HepG2 (cell line): Measurements from ENCODE around the gene FHIP1B. TPM values are rescaled to one million over a fixed set of nuclear protein-coding genes. Genes with fewer than 3 reads are reported as not detected.

Experiments
- ATAC-seq: fragments of 200-7000 bp; cut with Tn5 transposase; 3 replicates; pipeline ENCODE4 v1.9.1; 2020; ENCODE audit warnings: mild to moderate bottlenecking, moderate library complexity
- BruUV-seq: library from RNA; stranded (reverse); fragments of 400-500 nt; replicated peaks from 2 replicates; lab custom pipeline; 2021; lab: Mats Ljungman, UMichigan
- CTCF ChIA-PET: fragments of 300-600 bp; formaldehyde crosslinking; extraction: SDS; loops from one replicate; lab custom pipeline; 2021; ENCODE audit warnings: low total read pairs, inconsistent platforms, low intra/inter-chr PET ratio; lab: Yijun Ruan, JAX
- POLR2A ChIA-PET: fragments of 350-600 bp; sonication (Branson Sonifier 250); formaldehyde crosslinking; loops from one replicate; lab custom pipeline; 2020; ENCODE audit warnings: antibody characterized with exemption, inconsistent platforms; lab: Yijun Ruan, JAX
- DNase-seq: peaks from one replicate; pipeline ENCODE4 v3.0.0-alpha.2; 2015; ENCODE audit warnings: low spot score
- FAIRE-seq: peaks from 3 replicates; lab custom pipeline; 2011; peaks lifted over from hg19 to GRCh38; lab: Jason Lieb, UNC
- H2AFZ ChIP-seq: one replicate; pipeline ENCODE4 v1.6.1; 2011; ENCODE audit warnings: low read length, inconsistent platforms
- H3K27ac ChIP-seq: fragments of 300-600 bp; 3 replicates; pipeline ENCODE4 v1.8.0; 2011; ENCODE audit warnings: mixed run types, mild to moderate bottlenecking, mixed read lengths, low read length, inconsistent platforms; ENCODE audit not compliant: insufficient read depth; ENCODE audit errors: extremely low read length
- H3K27me3 ChIP-seq, 2 experiments: fragments of 200-600 bp in 1 of 2; 2 replicates in 1 of 2; 3 replicates in 1 of 2; pipeline versions ENCODE4 v1.6.0 to v1.8.0; 2011; ENCODE audit warnings: low read length in 2 of 2, mild to moderate bottlenecking in 2 of 2, moderate library complexity in 2 of 2, inconsistent platforms in 1 of 2; ENCODE audit not compliant: insufficient read depth in 2 of 2, control insufficient read depth in 1 of 2
- H3K36me3 ChIP-seq, 2 experiments: fragments of 200-600 bp in 1 of 2; replicated peaks in 1 of 2; 2 replicates in 1 of 2; 3 replicates in 1 of 2; pipeline versions ENCODE4 v1.5.1 to v1.8.0; 2011; ENCODE audit warnings: low read length in 2 of 2, inconsistent platforms in 1 of 2; ENCODE audit not compliant: insufficient read depth in 2 of 2, control insufficient read depth in 1 of 2
- H3K4me1 ChIP-seq: 2 replicates; pipeline ENCODE4 v1.5.1; 2012; ENCODE audit warnings: low read length, inconsistent platforms; ENCODE audit not compliant: insufficient read depth
- H3K4me2 ChIP-seq: 2 replicates; pipeline ENCODE4 v1.6.0; 2011; ENCODE audit warnings: low read depth, low read length, inconsistent platforms
- H3K4me3 ChIP-seq, 3 experiments: fragments of 200-600 bp in 1 of 3; sonication (generic), shearing (Covaris generic) in 1 of 3; replicated peaks in 1 of 3; 2 replicates each; pipeline ENCODE4 v1.5.1; 2011 to 2016; ENCODE audit warnings: low read length in 3 of 3, inconsistent platforms in 2 of 3, low read depth in 2 of 3, mild to moderate bottlenecking in 2 of 3, control low read depth in 1 of 3, mixed read lengths in 1 of 3; ENCODE audit not compliant: insufficient read depth in 1 of 3
- H3K79me2 ChIP-seq: one replicate; pipeline ENCODE4 v1.6.1; 2011; ENCODE audit warnings: low read length, inconsistent platforms; ENCODE audit not compliant: insufficient read depth
- H3K9ac ChIP-seq: 2 replicates; pipeline ENCODE4 v1.6.0; 2011; ENCODE audit warnings: mild to moderate bottlenecking, low read depth, low read length, inconsistent platforms; ENCODE audit not compliant: insufficient read depth
- H3K9me3 ChIP-seq: 2 replicates; pipeline ENCODE4 v1.5.1; 2012; ENCODE audit warnings: mild to moderate bottlenecking, low read length
- H4K20me1 ChIP-seq: 2 replicates; pipeline ENCODE4 v1.6.0; 2011; ENCODE audit warnings: inconsistent platforms, mild to moderate bottlenecking, low read length, moderate library complexity; ENCODE audit not compliant: insufficient read depth
- EZH2 ChIP-seq: conservative IDR thresholded peaks from 2 replicates; pipeline ENCODE4 v1.6.1; 2012; ENCODE audit warnings: mild to moderate bottlenecking, low read depth, low read length, moderate library complexity
- FOXK2 ChIP-seq: fragments of 450-650 bp; IDR thresholded peaks from 2 replicates; pipeline ENCODE4 v1.6.1; 2016
- FOXM1 ChIP-seq: sonication (generic); formaldehyde crosslinking; IDR thresholded peaks from 2 replicates; pipeline ENCODE4 v1.5.0; 2020; ENCODE audit warnings: missing genetic modification reagents
- HMG20B ChIP-seq: conservative IDR thresholded peaks from 2 replicates; pipeline ENCODE4 v1.6.1; 2016; ENCODE audit warnings: missing genetic modification reagents, missing compliant biosample characterization
- MIXL1 ChIP-seq: IDR thresholded peaks from 2 replicates; pipeline ENCODE4 v1.6.1; 2016
- POLR2G ChIP-seq: fragments of 200-400 bp; formaldehyde crosslinking; IDR thresholded peaks from 2 replicates; pipeline ENCODE4 v1.6.1; 2018; ENCODE audit warnings: mild to moderate bottlenecking, low read depth, low read length, moderate library complexity
- SMAD3 ChIP-seq: sonication (generic); formaldehyde crosslinking; IDR thresholded peaks from 2 replicates; pipeline ENCODE4 v1.4.0; 2020; ENCODE audit warnings: missing genetic modification reagents
- STAT5B ChIP-seq: sonication (generic); formaldehyde crosslinking; IDR thresholded peaks from 2 replicates; pipeline ENCODE4 v1.4.0; 2020; ENCODE audit warnings: missing genetic modification reagents
- TARDBP ChIP-seq: sonication (generic); formaldehyde crosslinking; IDR thresholded peaks from 2 replicates; pipeline ENCODE4 v1.8.0; 2022; ENCODE audit warnings: mild to moderate bottlenecking, missing genetic modification reagents
- ZFP82 ChIP-seq: sonication (generic); formaldehyde crosslinking; IDR thresholded peaks from 2 replicates; pipeline ENCODE4 v1.5.1; 2020; ENCODE audit warnings: mild to moderate bottlenecking, missing genetic modification reagents, borderline replicate concordance
- ZNF180 ChIP-seq: sonication (generic); formaldehyde crosslinking; IDR thresholded peaks from 2 replicates; pipeline ENCODE4 v1.4.0; 2020; ENCODE audit warnings: low read depth, missing genetic modification reagents, borderline replicate concordance
- ZNF329 ChIP-seq: sonication (generic); formaldehyde crosslinking; IDR thresholded peaks from 2 replicates; pipeline ENCODE4 v1.9.0; 2021; ENCODE audit warnings: low read depth, mild to moderate bottlenecking, missing genetic modification reagents
- ZNF749 ChIP-seq: sonication (generic); formaldehyde crosslinking; IDR thresholded peaks from 2 replicates; pipeline ENCODE4 v1.8.0; 2022; ENCODE audit warnings: mild to moderate bottlenecking, missing genetic modification reagents, moderate library complexity, borderline replicate concordance
- WGBS: methylation state at CpG from one replicate; pipeline ENCODE4 v1.1.6; 2017; ENCODE audit warnings: low lambda C conversion rate; 5-methylcytosine and 5-hydroxymethylcytosine counted together
- in situ Hi-C: cut with HindIII; loops from 2 replicates; pipeline ENCODE4 v1.10.0; 2017; ENCODE audit warnings: low pct_unique_long_range_greater_than_20kb; ENCODE audit not compliant: extremely low pct_ligation_motif_present
- intact Hi-C: fragments of 100-400 bp; cut with micrococcal nuclease; formaldehyde crosslinking; loops from one replicate; pipeline ENCODE4 v1.10.0; 2022; ENCODE audit not compliant: unreplicated experiment
- polyA plus RNA-seq, 8 experiments: library from polyadenylated mRNA; depleted of rRNA in 3 of 8; stranded (reverse) in 7 of 8; unstranded in 1 of 8; fragments of >200 nt; fragmentation: Illumina TruSeq in 4 of 8; extraction: Trizol in 4 of 8; gene quantifications; 2 replicates each; pipeline versions ENCODE4 v1.2.1 to v1.2.3, GENCODE V29; 2011 to 2016; ENCODE audit warnings: low read depth in 4 of 8, missing spikeins in 1 of 8, mixed read lengths in 1 of 8; ENCODE audit not compliant: insufficient read depth in 1 of 8
- total RNA-seq, 5 experiments: library from RNA; depleted of rRNA; stranded (reverse); fragments of >200 nt; fragmentation: Illumina TruSeq; extraction: Trizol; gene quantifications; 2 replicates each; pipeline ENCODE4 v1.2.3, GENCODE V29; 2016; ENCODE audit warnings: low read depth in 1 of 5
- TF ChIP-seq, protein P1 (sequence below), 2 experiments: fragments of 450-650 bp in 1 of 2; sonication (generic) in 1 of 2; formaldehyde crosslinking in 1 of 2; IDR thresholded peaks; 2 replicates each; pipeline versions ENCODE4 v1.6.1 to v1.8.0; 2016 to 2022; ENCODE audit warnings: antibody characterized with exemption in 1 of 2, mild to moderate bottlenecking in 1 of 2, missing genetic modification reagents in 1 of 2

FHIP1B gene
- total and polyA plus RNA-seq, 2 of the 13 experiments (the other 11 are each of a cell fraction or from before 2014, with no cell fraction given): 14.1 to 18.6 TPM

GRCh38 chr11:6271598-6271997, 37.2 kb upstream of the FHIP1B start (continued):
- TF ChIP-seq, protein P1, sequence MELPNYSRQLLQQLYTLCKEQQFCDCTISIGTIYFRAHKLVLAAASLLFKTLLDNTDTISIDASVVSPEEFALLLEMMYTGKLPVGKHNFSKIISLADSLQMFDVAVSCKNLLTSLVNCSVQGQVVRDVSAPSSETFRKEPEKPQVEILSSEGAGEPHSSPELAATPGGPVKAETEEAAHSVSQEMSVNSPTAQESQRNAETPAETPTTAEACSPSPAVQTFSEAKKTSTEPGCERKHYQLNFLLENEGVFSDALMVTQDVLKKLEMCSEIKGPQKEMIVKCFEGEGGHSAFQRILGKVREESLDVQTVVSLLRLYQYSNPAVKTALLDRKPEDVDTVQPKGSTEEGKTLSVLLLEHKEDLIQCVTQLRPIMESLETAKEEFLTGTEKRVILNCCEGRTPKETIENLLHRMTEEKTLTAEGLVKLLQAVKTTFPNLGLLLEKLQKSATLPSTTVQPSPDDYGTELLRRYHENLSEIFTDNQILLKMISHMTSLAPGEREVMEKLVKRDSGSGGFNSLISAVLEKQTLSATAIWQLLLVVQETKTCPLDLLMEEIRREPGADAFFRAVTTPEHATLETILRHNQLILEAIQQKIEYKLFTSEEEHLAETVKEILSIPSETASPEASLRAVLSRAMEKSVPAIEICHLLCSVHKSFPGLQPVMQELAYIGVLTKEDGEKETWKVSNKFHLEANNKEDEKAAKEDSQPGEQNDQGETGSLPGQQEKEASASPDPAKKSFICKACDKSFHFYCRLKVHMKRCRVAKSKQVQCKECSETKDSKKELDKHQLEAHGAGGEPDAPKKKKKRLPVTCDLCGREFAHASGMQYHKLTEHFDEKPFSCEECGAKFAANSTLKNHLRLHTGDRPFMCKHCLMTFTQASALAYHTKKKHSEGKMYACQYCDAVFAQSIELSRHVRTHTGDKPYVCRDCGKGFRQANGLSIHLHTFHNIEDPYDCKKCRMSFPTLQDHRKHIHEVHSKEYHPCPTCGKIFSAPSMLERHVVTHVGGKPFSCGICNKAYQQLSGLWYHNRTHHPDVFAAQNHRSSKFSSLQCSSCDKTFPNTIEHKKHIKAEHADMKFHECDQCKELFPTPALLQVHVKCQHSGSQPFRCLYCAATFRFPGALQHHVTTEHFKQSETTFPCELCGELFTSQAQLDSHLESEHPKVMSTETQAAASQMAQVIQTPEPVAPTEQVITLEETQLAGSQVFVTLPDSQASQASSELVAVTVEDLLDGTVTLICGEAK (IDR thresholded peaks at IDR 0.05): no peak
- TF ChIP-seq, protein P1 (CRISPR knock-in tag; IDR thresholded peaks at IDR 0.05): no peak
- TF ChIP-seq MIXL1 (CRISPR knock-in tag): no peak

DNA sequence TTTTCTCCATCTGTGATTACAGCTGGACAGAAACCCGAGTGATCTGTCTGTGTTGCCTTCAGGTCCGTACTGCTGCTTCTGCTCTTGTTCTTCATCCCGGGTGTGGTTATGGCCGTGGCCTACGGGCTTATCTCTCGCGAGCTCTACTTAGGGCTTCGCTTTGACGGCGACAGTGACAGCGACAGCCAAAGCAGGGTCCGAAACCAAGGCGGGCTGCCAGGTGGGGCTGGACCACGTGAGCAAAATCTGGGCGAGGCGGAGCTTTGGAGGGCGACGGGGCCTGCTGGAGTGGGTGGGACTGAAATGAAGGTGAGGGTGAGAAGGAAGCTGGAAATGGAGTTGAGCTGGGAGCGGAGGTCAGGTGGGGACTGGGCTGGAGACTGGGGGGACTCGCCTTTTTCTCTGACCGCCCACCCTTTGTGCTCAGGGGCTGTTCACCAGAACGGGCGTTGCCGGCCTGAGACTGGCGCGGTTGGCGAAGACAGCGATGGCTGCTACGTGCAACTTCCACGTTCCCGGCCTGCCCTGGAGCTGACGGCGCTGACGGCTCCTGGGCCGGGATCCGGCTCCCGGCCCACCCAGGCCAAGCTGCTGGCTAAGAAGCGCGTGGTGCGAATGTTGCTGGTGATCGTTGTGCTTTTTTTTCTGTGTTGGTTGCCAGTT, 36.3 kb upstream of the FHIP1B start:
- in situ Hi-C loops (no loop called here), intact Hi-C loops (no loop called here)
- BruUV-seq: no TSS peak
- Histone ChIP-seq H3K9me3 (no peaks in the 10 kb centered on the region), H3K36me3 (no peaks in the 10 kb centered on the region), H3K4me3 (no peak overlapping the region), H3K27me3 (no peaks in the 10 kb centered on the region; a peak in 3 of 5 replicates), H2AFZ (no peak overlapping the region), H3K27ac (no peak overlapping the region), H3K79me2 (no peaks in the 10 kb centered on the region), H3K4me1 (no peaks in the 10 kb centered on the region), H3K4me2 (no peak overlapping the region), H3K9ac (no peak overlapping the region), H4K20me1 (no peaks in the 10 kb centered on the region)
- ChIA-PET CTCF (no interaction called here), POLR2A (no interaction called here)
- 70% methylated on average over 27 of the region's 41 CpGs for WGBS
- ATAC-seq: no peak
- no peak for DNase-seq
- FAIRE-seq: no peak
- no peak for TF ChIP-seq EZH2
- no peak for TF ChIP-seq ZFP82 (CRISPR knock-in tag)
- no peak for TF ChIP-seq FOXM1 (CRISPR knock-in tag)
- no peak for TF ChIP-seq SMAD3
- TF ChIP-seq TARDBP (CRISPR knock-in tag): no peak
- TF ChIP-seq HMG20B (CRISPR knock-in tag): no peak
- TF ChIP-seq STAT5B: no peak
- no peak for TF ChIP-seq FOXK2
- no peak for TF ChIP-seq POLR2G
- TF ChIP-seq ZNF180 (CRISPR knock-in tag): no peak
- no peak for TF ChIP-seq ZNF749 (CRISPR knock-in tag)
- no peak for TF ChIP-seq ZNF329 (CRISPR knock-in tag)
